ENCODE results near the gene ARHGAP45. TPM values are rescaled to one million over a fixed set of nuclear protein-coding genes. Genes with fewer than 3 reads are reported as not detected.

Gene ARHGAP45
- total RNA-seq, 1 donor from 2014 or later = 83.5 TPM

GRCh38 chr19:1090731-1091543, 24.0 kb downstream of the ARHGAP45 start:
- Histone ChIP-seq H3K9me3 (no peaks in the 10 kb centered on the region), H3K4me1 (peaks cover 46% of the 10 kb centered on the region), H3K36me3 (peaks cover 75% of the 10 kb centered on the region), H3K4me3 (no peak overlapping the region), H3K27ac (no peak overlapping the region), H3K27me3 (ENCODE audit: low read depth) (no peaks in the 10 kb centered on the region)
- intact Hi-C loops (cut with DNase I) = no loop called here
- DNase-seq (no peak), ATAC-seq (no peak)
- no peak for TF ChIP-seq CTCF (IDR thresholded peaks at IDR 0.05)

- peaks cover 46% of the 10 kb centered on the region for H3K4me1 ChIP-seq
- no peak for ATAC-seq
- no peak for DNase-seq
These were observed 24.7 kb downstream of the ARHGAP45 start for GRCh38 chr19:1091544-1092175.

GRCh38 chr19:1093330-1093729, 26.4 kb downstream of the ARHGAP45 start:
- no peak for DNase-seq
- no peak for ATAC-seq
- H3K4me1 ChIP-seq = peaks cover 44% of the 10 kb centered on the region
- no peak for TF ChIP-seq CTCF (IDR thresholded peaks at IDR 0.05)
- H3K4me3 ChIP-seq = no peak overlapping the region
- peaks cover 56% of the 10 kb centered on the region for H3K36me3 ChIP-seq
- H3K27ac ChIP-seq = no peak overlapping the region
- no peaks in the 10 kb centered on the region for H3K27me3 ChIP-seq (ENCODE audit: low read depth)
- intact Hi-C loops (cut with DNase I) = no loop called here
- H3K9me3 ChIP-seq = no peaks in the 10 kb centered on the region

More at GRCh38 chr19:1091544-1092175, 24.7 kb downstream of the ARHGAP45 start:
- intact Hi-C loops (cut with DNase I) = no loop called here
- no peak for TF ChIP-seq CTCF (IDR thresholded peaks at IDR 0.05)
- peaks cover 68% of the 10 kb centered on the region for H3K36me3 ChIP-seq
- H3K27me3 ChIP-seq (ENCODE audit: low read depth) = no peaks in the 10 kb centered on the region
- H3K27ac ChIP-seq = no peak overlapping the region
- no peak overlapping the region for H3K4me3 ChIP-seq
- no peaks in the 10 kb centered on the region for H3K9me3 ChIP-seq

GRCh38 chr19:1093811-1094553, 27.0 kb downstream of the ARHGAP45 start:
- Histone ChIP-seq H3K4me1 (peaks cover 44% of the 10 kb centered on the region), H3K27ac (peak overlapping the region; percentile 79), H3K4me3 (peak overlapping the region; percentile 74), H3K9me3 (no peaks in the 10 kb centered on the region), H3K27me3 (ENCODE audit: low read depth) (no peaks in the 10 kb centered on the region), H3K36me3 (peaks cover 49% of the 10 kb centered on the region)
- DNase-seq (no peak), ATAC-seq (no peak)
- intact Hi-C loops (cut with DNase I) = no loop called here
- no peak for TF ChIP-seq CTCF (IDR thresholded peaks at IDR 0.05)

GRCh38 chr19:1094655-1094977, 27.6 kb downstream of the ARHGAP45 start:
- Histone ChIP-seq H3K27ac (peak overlapping the region; percentile 79), H3K27me3 (ENCODE audit: low read depth) (no peaks in the 10 kb centered on the region), H3K4me1 (peaks cover 44% of the 10 kb centered on the region), H3K4me3 (peak overlapping the region; percentile 74), H3K36me3 (peaks cover 43% of the 10 kb centered on the region), H3K9me3 (no peaks in the 10 kb centered on the region)
- no peak for DNase-seq
- intact Hi-C loops (cut with DNase I) = no loop called here
- TF ChIP-seq CTCF (IDR thresholded peaks at IDR 0.05) = no peak
- ATAC-seq = no peak
